Ascending aorta (tissue), 2 donors: Measurements from ENCODE around the gene CELSR2. TPM values are rescaled to one million over a fixed set of nuclear protein-coding genes. Genes with fewer than 3 reads are reported as not detected.

Source experiments
- DNase-seq, 2 donors: peaks; one replicate each; pipeline ENCODE4 v3.0.0-alpha.2; 2019; ENCODE audit warnings: low spot score in 2 of 2
- H3K27ac ChIP-seq, 2 donors: fragments of 200-600 bp; sonication (generic); one replicate each; pipeline ENCODE4 v1.5.1; 2016 to 2017; ENCODE audit warnings: mild to moderate bottlenecking in 1 of 2
- H3K27me3 ChIP-seq: fragments of 200-600 bp; sonication (generic); one replicate; pipeline ENCODE4 v1.5.1; 2017
- H3K36me3 ChIP-seq, 2 donors: fragments of 200-600 bp; sonication (generic); one replicate each; pipeline ENCODE4 v1.5.1; 2016
- H3K4me1 ChIP-seq, 2 donors: fragments of 200-600 bp; sonication (generic); one replicate each; pipeline ENCODE4 v1.5.1; 2016 to 2017; ENCODE audit warnings: mild to moderate bottlenecking in 1 of 2
- H3K4me3 ChIP-seq, 2 donors: fragments of 200-600 bp; sonication (generic); one replicate each; pipeline ENCODE4 v1.5.1; 2016 to 2017; ENCODE audit warnings: mild to moderate bottlenecking in 1 of 2
- H3K9me3 ChIP-seq, 2 donors: fragments of 200-600 bp; sonication (generic); one replicate each; pipeline ENCODE4 v1.5.1; 2016
- CTCF ChIP-seq, 3 experiments: fragments of 200-600 bp in 2 of 3; fragments of 450-650 bp in 1 of 3; sonication (generic) in 2 of 3; IDR thresholded peaks; one replicate each; pipeline ENCODE4 v1.5.1; 2016 to 2019; ENCODE audit warnings: antibody characterized with exemption in 3 of 3, mild to moderate bottlenecking in 1 of 3, moderate library complexity in 1 of 3
- intact Hi-C: fragments of 100-400 bp; cut with DNase I; formaldehyde crosslinking; loops from one replicate; pipeline ENCODE4 v1.15.1; 2023
- total RNA-seq: library from RNA; depleted of rRNA; stranded (reverse); fragments of >200 nt; gene quantifications from one replicate; pipeline ENCODE4 v1.1.0, GENCODE V29; 2016

CELSR2 gene
- total RNA-seq, 1 donor from 2014 or later = 3.6 TPM

- no peaks in the 10 kb centered on the region for H3K9me3 ChIP-seq
- H3K27me3 ChIP-seq = no peaks in the 10 kb centered on the region
- no peaks in the 10 kb centered on the region for H3K4me1 ChIP-seq
- no peak overlapping the region for H3K27ac ChIP-seq
- H3K4me3 ChIP-seq = no peak overlapping the region
- TF ChIP-seq CTCF (IDR thresholded peaks at IDR 0.05) = no peak
- no peak for DNase-seq
- intact Hi-C loops = no loop called here
- H3K36me3 ChIP-seq = peaks cover 4 to 5% of the 10 kb centered on the region in 2 donors
These were observed 15.7 kb downstream of the CELSR2 start for GRCh38 chr1:109265016-109265415.

GRCh38 chr1:109265741-109266330, 16.5 kb downstream of the CELSR2 start:
- peaks cover 4 to 5% of the 10 kb centered on the region in 2 donors for H3K36me3 ChIP-seq
- H3K27me3 ChIP-seq = no peaks in the 10 kb centered on the region
- DNase-seq = no peak

GRCh38 chr1:109266965-109267364, 17.6 kb downstream of the CELSR2 start:
- no peak overlapping the region for H3K27ac ChIP-seq
- H3K27me3 ChIP-seq = no peaks in the 10 kb centered on the region
- no peak overlapping the region for H3K4me3 ChIP-seq
- no peak for TF ChIP-seq CTCF (IDR thresholded peaks at IDR 0.05)
- DNase-seq = no peak
- H3K36me3 ChIP-seq = peaks cover 4 to 5% of the 10 kb centered on the region in 2 donors
- intact Hi-C loops = no loop called here
- no peaks in the 10 kb centered on the region for H3K9me3 ChIP-seq
- H3K4me1 ChIP-seq = no peaks in the 10 kb centered on the region

More at GRCh38 chr1:109265741-109266330, 16.5 kb downstream of the CELSR2 start:
- no peak overlapping the region for H3K4me3 ChIP-seq
- no peaks in the 10 kb centered on the region for H3K4me1 ChIP-seq
- H3K27ac ChIP-seq = no peak overlapping the region
- no peak for TF ChIP-seq CTCF (IDR thresholded peaks at IDR 0.05)
- H3K9me3 ChIP-seq = no peaks in the 10 kb centered on the region
- intact Hi-C loops = no loop called here

GRCh38 chr1:109267743-109268300, 18.5 kb downstream of the CELSR2 start:
- no peak for TF ChIP-seq CTCF (IDR thresholded peaks at IDR 0.05)
- Histone ChIP-seq H3K9me3 (no peaks in the 10 kb centered on the region), H3K4me3 (no peak overlapping the region), H3K27ac (no peak overlapping the region), H3K4me1 (no peaks in the 10 kb centered on the region), H3K27me3 (no peaks in the 10 kb centered on the region), H3K36me3 (peaks cover 4 to 5% of the 10 kb centered on the region in 2 donors)
- intact Hi-C loops = no loop called here
- no peak for DNase-seq

GRCh38 chr1:109268431-109269211, 19.3 kb downstream of the CELSR2 start:
- H3K4me1 ChIP-seq = no peaks in the 10 kb centered on the region
- H3K4me3 ChIP-seq = no peak overlapping the region
- TF ChIP-seq CTCF (IDR thresholded peaks at IDR 0.05) = no peak
- no peak for DNase-seq
- intact Hi-C loops = no loop called here
- no peaks in the 10 kb centered on the region for H3K27me3 ChIP-seq
- H3K9me3 ChIP-seq = no peaks in the 10 kb centered on the region
- no peak overlapping the region for H3K27ac ChIP-seq
- H3K36me3 ChIP-seq = peaks cover 4 to 5% of the 10 kb centered on the region in 2 donors
